NCI-H1417 treated with DMSO at 0.1 percent for 48 hours (cell line): ENCODE data around the gene HNRNPL.
"Not testable (repeated sequence)": the region's sequence is repeated elsewhere in the genome, so short reads cannot be mapped to it uniquely, and the experiment has no call there.

ENCODE experiments used
- DNase-seq: peaks from one replicate; lab custom pipeline; 2025; lab: John Stamatoyannopoulos, UW

The HNRNPL gene

DNA sequence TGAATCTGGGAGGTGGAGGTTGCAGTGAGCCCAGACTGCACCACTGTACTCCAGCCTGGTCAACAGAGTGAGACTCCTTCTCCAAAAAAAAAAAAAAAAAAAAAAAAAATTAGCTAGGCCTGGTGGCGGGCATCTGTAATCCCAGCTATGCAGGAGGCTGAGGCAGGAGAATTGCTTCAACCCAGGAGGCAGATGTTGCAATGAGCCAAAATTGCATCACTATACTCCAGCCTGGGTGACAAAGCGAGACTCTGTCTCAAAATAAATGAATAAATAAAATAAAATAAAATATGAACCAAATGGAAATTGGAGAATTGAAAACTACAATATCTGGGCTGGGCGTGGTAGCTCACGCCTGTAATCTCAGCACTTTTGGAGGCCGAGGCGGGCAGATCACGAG lies 20.6 kb downstream of the HNRNPL start:
- not testable (repeated sequence) for DNase-seq

DNA sequence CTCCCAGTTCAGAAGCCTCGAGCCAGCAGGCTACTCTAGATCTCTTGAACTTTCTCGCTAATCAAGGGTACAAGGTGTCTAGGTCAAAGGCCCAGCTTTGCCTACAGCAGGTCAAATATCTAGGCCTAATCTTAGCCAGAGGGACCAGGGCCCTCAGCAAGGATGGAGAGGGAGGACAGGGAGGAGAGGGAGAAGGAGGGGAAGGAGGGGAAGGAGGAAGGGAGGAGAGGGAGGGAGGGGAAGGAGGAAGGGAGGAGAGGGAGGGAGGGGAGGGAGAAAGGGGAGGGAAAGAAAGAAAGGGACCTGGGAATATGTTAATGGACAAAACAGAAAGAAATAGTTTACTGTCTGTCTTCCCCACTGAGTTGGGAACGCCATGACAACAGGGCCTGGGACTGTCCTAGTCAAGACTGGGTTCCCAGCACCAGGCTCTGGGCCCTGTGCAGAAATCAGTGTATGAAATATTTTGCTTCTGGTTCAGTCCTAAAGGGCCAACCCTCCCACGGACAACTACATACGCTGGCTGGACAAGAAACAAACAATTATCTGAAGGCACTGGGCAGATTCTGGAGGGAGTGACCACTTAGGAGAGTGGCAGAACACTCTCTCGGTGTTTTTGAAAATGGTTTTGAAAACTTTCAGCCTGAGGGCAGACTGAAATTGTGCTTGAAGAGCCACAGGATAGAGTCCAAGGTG lies 22.8 kb downstream of the HNRNPL start:
- DNase-seq, result no peak

DNA sequence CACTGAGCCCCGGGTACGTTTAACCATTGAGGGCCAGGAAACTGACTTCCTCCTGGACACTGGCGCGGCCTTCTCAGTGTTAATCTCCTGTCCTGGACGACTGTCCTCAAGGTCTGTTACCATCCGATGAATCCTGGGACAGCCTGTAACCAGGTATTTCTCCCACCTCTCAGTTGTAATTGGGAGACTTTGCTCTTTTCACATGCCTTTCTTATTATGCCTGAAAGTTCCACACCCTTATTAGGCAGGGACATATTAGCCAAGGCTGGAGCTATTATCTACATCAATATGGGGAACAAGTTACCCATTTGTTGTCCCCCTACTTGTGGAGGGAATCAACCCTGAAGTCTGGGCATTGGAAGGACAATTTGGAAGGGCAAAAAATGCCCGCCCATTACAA lies 23.9 kb downstream of the HNRNPL start:
- not testable (repeated sequence) for DNase-seq

DNA sequence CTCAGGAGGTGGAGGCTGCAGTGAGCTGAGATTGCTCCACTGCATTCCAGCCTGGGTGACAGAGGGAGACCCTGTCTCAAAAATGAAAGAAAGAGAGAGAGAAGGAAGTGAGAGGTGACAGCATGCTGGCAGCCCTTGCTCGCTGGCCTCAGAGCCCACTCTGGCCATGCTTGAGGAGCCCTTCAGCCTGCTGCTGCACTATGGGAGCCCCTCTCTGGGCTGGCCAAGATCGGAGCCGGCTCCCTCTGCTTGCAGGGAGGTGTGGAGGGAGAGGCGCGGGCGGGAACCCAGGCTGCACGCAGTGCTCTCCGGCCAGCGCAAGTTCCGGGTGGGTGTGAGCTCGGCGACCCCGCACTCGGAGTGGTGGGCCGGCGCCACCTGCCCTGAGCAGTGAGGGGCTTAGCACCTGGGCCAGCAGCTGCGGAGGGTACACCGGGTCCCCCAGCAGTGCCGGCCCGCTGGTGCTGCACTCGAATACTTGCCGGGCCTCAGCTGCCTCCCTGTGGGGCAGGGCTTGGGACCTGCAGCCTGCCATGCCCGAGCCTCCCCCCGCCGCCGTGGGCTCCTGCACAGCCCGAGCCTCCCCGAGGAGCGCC lies 28.5 kb downstream of the HNRNPL start:
- DNase-seq, result not testable (repeated sequence)

DNA sequence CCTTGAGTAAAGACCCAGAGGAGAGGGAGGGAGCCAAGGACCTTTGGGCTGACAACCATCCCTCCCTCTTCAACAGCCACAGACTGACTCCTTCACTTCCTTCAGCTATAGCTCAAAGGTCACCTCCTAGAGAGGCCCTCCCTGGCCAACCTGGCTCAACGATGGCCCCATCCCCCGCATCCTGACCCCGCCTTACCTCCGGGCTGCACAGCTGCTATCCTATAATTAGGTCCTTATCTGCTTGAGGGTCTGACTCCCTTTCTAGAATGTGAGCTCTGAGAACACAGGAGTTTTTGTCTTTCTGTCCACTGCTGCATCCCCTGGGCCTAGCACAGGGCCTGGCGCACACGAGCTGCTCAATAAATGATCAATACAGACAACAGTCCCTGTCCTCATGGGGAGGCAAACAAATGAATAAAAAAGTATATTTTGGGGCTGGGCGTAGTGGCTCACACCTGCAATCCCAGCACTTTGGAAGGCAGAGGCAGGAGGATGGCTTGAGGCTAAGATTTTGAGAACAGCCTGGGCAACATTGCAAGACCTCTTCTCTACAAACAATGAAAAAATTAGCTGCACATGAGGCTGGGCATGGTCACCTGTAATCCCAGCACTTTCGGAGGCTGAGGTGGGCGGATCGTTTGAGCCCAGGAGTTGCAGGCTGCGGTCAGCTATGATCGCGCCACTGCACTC lies 30.4 kb downstream of the HNRNPL start:
- DNase-seq, result no peak

DNA sequence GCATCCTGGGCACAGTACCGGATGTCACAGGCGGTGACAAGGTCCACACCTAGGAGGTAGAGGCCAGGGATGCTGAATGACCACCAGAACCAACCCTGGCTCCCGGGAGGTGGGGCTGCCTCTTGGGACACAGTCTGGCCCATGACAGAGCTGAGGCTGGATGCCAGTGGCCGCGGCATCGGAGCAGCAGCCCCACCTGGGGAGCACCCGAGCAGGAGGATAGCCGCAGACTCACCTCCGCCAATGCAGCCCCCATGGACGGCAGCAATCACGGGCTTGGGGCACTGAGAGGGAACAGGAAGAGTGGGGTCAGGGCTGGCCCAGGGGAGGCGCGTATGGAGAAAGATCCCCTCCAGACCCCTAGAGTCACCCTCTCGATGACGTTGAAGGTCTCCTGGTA lies 32.7 kb downstream of the HNRNPL start:
- no peak for DNase-seq

DNA sequence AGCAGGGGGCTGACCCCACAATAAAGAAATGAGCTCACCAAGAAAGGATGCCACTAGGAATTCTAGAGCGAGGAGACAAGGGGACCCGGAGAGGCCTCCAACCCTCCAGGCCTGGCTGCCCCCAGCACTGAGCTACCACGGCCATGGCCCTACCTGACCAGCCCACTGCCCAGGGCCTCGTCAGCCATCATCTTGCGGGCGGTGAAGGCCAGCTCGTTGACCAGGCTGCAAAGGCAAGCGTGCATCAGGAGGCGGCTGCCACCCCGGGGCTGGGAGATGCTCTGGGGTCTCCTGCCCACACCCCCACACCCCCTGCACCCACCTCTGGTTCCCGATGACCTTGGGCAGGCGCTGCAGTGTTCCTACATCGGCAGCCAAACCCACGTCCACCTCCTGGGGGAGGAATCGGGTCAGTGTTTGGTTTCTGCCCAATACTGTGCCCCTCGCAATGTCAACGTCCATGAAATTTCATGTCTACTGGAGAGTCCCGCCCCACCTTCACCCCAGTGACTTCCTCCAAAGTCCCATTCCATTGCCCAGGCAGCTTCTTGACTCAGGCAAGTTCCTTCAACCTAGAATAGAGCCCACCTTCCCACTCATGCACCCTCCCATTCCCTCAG lies 33.5 kb downstream of the HNRNPL start:
- no peak for DNase-seq

DNA sequence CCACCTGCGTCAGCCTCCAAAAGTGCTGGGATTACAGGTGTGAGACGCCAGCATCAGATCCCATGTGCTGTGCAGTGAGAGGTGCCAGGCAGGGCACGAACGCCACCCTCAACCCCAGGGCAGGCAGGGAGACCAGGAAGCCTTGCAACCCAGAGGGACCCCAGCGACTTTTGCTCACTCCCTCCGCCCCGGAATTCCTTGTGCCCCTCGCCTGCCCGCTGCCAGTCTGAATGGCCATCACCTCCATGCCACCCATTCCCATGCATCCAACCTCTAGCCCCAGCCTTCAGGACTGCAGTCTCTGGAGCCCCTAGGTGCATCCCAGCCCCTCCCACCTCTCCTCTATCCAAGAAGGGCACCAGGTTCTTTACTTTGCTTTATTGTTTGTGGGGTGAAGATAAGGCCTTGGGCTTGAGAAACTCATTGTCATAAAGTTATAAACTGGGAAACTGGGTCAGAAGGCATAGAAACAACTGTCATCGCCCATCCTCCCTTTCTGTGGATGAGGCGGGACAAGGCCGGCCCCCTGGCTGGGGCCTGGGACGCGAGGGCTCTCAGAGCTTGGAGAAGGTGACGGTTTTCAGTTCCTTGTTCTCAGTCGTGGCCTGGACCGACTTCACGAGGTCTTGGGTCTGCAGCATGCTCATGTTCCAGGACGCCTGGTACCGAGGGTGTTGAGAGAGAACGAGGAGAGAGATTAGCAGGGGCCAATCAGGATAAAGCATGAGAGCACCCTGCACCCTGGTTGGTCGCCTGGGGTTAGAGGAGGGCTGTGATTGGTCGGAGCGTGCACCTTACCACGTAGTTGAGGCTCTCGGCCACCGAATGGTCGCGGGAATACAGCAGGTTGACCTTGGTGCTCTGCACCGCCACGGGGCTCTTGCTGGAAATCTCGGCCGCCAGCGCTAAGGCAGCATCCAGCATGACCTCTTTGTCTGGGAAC lies 34.5 kb downstream of the HNRNPL start:
- no peak for DNase-seq

DNA sequence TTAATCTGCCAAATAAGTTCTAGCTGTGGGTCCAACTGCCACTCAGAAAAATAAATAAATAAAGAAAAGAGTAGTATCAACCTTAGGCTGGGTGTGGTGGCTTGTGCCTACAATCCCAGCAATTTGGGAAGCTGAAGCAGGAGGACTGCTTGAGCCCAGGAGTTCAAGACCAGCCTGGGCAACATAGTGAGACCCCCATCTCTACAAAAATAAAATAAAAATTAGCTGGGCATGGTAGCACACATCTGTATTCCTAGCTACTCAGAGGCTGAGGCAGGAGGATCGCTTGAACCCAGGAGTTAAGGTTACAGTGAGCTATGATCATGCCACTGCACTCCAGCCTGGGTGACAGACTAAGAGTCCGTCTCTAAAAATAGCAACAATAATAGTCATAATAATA lies 35.9 kb downstream of the HNRNPL start:
- not testable (repeated sequence) for DNase-seq

DNA sequence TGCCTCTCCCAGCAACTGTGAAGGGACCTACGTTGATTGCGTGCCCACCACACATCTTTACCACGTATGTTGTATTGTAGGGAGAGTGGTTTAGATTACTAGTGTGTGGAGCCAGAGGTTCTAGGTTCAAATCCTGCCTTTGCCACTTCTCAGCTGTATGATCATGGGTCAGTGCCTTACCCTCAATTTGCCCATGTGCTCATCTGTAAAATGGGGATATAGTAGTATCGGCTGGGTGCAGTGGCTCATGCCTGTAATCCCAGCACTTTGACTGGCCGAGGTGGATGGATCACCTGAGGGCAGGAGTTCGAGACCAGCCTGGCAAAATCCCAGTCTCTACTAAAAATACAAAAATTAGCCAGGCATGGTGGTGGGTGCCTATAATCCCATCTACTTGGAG lies 36.5 kb downstream of the HNRNPL start:
- no peak for DNase-seq

DNA sequence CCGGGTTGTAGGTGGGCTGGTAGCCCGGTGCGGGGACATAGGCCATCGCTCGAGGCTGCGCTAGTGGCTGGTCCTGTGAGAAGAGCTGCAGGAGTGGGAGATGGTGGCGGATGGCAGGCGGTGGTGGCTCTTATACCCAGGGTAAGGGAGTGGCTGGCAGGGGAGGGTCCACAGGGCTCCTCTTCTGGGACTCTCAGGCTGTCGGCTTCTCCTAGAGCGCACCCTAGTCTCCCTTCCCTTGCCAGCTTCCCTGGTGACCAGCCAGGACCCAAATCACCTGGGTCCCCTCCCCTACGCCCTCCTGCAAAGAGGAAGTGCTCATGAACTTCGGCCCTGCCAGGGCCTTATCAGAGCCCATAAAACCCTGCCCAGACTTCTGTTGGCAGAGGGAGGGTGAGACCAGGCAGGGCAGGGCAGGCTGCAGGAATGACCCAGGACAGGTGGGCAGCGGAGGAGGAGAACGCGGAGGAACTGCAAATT lies 36.9 kb downstream of the HNRNPL start, which contains the start of gene LGALS4:
TSS of gene LGALS4 (minus strand) at position 105 of the 480 bp plus-strand sequence. CDS start at position 46, 59 bp downstream.
- no peak for DNase-seq

DNA sequence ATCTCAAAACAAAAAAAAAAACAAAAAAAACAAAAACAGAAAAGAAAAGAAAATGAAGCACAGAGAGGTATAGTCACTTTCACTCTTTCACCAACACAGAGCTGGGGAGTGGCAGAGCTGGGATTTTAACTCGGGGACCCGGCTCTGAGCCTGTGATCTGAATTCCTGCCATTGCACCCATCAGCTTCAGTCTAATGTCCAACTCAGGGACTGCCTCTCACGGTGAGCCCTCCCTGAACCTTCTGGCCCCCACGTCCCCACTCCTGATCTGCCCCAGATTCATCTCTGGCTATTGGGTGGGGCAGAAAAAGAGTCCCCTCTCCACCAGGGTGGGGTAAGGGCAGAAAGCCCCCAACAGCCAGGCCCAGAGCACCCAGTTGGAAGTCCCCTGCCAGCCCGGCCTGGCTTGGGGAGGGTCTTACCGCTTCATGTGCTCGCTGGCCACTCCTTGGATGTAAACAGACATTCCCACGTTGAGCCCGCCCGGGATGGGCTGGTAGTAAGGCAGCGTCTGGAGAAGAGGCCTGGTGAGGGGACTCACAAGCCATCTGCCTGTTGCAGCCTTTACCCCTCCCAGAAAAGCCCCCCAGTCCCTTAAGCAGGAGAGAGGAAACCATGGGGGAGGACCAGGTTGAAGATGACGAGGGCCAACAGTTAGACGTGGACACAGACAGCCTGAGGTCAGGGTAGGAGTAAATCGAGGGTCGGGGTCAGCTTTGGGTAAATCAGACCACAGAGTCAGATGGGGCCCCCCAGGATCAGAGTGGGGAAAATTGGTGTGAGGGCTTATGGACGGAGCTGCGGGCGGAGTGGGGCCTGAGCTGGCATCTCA lies 37.6 kb downstream of the HNRNPL start:
- DNase-seq, result no peak

DNA sequence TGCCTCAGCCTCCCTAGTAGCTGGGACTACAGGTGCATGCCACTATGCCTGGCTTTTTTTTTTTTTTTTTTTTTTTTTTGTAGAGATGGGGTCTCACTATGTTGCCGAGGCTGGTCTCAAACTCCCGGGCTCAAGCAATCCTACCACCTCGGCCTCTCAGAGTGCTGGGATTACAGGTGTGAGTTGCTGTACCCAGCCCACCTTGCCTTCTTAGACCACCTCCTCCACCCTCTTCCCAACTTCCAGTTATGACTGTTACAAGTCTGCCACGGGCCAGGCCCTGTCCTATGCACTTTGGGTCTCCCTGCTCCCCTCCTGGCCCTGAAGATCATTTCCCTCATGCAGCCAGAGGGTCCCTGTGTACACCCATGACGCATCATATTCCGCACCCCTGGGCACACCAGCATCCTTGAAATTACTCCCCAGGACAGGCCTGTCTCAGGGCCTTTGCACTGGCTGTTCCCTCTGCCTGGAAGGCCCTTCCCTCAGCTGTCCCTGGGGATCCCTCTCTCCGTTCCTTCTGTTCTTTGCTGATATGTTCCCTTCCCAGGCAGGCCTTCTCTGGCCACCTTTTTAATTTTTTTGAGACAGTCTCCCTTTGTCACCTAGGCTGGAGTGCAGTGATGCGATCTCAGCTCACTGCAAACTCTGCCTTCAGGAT lies 40.1 kb downstream of the HNRNPL start:
- DNase-seq, result no peak

DNA sequence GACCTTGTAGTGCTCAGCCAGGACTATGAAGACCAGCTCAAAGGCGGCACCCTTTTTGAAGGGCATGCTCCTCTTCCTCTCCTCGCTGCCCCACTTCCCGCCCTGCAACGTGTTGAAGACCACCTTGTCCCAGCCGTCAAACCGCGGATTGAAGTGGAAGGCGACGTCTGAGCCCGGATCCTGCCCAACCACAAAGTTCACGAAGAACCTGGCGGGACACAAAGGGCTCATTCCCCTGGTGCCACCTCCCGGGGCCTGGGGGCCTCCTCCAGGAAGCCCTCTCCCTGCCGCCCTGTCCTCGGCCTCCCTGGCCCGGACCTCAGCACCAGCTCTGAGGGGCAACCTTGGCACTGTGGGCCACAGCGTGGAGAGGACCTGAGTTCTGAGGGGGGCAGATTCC lies 41.0 kb downstream of the HNRNPL start:
- DNase-seq, result no peak

DNA sequence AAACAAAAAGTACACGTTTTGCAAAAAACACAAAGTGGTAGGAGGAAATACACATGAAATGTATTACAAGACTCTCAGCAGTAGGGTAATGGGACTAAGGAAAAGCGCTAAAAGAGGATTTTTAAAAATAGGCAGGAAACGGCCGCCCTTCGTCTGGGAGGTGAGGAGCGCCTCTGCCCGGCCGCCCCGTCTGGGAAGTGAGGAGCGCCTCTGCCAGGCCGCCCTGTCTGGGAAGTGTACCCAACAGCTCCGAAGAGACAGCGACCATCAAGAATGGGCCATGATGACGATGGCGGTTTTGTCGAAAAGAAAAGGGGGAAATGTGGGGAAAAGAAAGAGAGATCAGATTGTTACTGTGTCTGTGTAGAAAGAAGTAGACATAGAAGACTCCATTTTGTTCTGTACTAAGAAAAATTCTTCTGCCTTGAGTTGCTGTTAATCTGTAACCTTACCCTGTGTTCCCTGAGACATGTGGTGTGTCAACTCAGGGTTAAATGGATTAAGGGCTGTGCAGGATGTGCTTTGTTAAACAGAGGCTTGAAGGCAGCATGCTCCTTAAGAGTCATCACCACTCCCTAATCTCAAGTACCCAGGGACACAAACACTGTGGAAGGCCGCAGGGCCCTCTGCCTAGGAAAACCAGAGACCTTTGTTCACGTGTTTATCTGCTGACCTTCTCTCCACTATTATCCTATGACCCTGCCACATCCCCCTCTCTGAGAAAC lies 42.2 kb downstream of the HNRNPL start:
- not testable (repeated sequence) for DNase-seq

DNA sequence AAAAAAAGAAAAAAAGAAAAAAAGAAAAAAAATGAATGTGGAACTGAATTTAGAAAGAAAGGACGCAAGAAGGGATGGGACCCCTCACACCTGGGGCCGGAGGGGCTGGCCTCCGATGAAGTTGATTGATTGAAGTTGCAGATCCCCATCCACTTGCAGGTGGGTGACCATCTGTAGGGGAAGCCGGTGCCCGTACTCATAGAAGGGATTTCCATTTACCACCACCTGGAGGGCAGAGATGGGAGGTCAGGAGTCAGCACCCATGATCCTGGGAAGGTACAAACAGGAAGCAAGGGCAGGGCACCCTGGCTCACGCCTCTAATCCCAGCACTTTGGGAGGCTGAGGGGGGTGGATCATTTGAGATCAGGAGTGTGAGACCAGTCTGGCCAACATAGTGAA lies 43.4 kb downstream of the HNRNPL start:
- DNase-seq, result no peak

DNA sequence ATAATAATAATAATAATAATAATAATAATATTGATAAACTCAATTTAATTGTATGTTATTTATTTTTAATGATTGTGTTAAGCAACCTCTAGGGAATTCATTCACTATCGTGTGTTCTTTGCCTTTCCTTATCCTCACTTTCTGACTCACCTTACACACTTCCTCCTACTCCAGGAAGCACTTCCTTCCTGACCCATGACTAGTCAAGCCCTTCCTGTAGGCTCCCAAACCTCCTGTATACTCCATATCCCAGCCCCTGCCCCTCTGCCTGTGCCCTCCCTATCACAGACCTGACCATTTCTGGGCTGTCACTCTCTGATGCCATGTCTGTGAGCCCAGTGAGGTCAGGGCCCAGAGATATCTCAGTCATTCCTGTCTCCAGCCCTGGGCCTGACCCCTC lies 44.6 kb downstream of the HNRNPL start:
- DNase-seq, result no peak

DNA sequence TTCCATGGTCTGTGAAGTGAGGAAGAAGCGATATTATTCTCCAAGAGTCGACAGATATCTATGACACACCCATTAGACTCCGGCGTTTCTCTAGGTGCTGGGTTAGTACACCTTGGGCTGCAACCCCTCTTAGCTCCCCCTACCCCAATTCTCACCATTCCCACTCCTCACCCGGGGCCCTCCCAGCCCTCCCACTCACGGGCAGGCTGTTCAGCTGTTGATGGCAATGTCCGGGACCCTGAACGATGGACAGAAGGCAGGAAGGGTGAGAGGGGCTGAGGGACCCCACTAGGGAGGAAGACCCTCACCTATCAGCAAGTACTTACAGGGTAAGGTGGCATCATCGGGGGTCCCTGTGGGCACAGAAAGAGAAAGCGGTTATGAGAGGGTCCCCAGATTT lies 46.2 kb downstream of the HNRNPL start:
- no peak for DNase-seq

DNA sequence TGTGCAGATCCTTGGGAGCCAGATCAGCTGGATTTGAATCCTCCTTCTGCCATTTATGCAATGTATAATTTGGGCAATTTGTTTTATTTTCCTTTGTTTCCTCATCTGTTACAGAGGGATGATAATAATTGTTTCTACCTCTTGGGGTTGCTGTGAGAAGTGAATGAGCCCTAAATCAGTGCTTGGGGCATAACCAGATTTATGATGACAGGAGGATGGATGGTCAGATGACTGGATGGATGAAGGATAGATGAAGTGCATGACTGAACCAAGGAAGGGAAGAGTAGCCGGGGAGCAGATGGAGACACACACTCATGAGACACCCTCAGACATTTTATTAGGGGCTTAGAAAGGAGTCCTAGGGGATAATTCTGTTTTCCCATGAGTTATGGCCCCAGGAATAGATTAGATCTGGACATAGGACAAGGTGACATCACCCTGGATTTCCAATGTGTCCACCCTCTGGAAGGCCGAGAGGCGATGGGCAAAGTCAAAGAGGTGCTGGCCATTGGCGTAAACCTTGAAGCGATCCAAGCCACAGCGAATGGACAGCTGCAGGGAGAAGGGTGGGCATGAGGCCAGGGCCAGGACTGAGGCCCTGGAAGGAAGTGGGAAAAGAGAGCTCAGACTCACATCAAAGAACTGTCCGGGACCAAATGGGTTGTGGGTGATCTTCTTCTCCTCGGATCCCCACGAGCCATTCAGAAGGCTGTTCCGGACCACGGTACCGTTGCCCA lies 48.3 kb downstream of the HNRNPL start:
- no peak for DNase-seq
